ENCODE results near the gene MMP1.

- TF ChIP-seq CTCF (IDR thresholded peaks at IDR 0.05) (no peak), CHD2 (IDR thresholded peaks at IDR 0.05; ENCODE audit: low read length, partially characterized antibody) (no peak), EP300 (IDR thresholded peaks at IDR 0.05; ENCODE audit: borderline replicate concordance in 1 of 2, low read depth in 1 of 2, low read length in 1 of 2) (no peak)
Measured at GRCh38 chr11:102771351-102771750, 26.6 kb downstream of the MMP1 start.
